HG02571 (cell line): Measurements from ENCODE around the gene NACC1.

Experiments
- ATAC-seq: cut with Tn5 transposase; IDR thresholded peaks from one replicate; pipeline ENCODE4 v1.9.1; 2021; ENCODE audit warnings: mild to moderate bottlenecking, moderate library complexity; ENCODE audit not compliant: unreplicated experiment

The NACC1 gene

DNA sequence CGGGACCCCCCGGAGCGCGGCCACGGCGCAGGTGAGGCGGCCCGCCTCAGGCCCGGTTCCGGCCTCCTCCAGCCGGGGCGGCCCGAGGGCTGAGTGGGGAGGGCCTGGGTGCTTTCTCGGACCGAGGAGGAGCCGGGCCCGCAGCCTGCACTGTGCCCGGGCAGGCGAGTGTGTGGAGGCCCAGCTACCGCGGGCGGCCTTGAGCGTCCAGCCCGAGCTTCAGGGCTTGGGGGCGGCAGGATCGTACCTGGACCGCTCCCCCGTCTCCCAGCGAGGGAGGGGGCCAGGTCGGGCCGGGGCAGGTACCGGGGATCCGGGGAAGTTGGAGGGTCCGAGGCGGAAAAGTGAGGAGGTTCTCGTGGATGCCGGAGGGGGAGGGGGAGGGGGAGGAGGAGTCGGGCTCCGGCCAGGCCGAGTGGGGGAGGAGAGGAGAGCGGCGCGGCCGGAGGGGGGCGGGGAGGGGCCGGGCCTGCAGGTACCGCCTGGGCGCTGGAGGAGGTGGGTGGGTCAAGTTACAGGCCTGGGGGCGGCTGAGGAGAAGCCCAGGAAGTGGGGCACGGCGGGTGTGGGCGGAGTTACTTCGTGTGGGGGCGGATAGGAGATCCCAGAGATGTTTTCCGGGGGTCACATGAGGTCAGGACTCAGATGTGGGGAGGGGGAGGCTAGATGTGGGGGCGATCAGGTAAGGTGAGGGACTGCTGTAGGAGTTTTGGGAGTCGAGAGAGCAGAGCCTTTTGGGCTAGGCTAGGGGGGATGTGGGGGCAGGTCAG is 545 bp downstream of the NACC1 start:
- peak; percentile 2 for ATAC-seq

DNA sequence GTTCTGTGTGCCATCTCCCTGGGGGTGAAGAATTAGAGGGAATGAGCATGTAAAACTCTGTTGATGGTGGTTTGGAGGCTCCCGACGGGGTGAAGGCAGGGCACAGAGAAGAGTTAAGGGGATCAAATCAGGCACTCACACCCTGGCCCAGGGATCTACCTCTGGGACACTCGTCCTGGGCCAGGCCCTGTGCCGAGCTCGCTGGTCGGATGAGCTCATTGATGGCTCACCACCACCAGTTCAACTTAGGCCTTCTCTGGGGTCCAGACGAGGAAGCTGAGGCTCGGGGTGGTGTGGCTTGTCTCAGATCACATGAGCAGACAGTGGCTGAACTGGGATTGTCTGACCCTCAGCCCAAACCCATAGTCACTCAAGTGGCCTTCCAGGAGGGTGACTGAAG is 1.6 kb downstream of the NACC1 start:
- no peak for ATAC-seq

DNA sequence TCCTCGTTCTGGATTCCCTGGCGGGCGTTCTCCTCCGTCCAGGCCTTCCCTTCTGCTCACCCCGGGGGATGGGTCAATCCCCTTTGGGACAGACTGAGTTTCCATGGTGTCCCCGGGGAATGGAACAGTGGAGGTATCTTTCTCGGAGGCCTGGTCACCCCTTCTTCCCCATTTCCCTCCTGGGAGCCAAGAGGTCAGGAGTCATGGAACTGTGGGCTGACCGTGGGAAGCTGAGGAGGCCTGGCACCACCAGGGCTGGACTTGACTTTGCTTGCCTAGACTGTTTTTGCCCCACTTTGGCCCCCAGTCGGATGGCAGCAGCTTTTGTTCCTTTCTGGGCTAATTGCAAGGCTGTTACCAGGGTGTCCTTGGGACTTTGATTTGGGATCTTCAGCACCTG is 2.0 kb downstream of the NACC1 start:
- no peak for ATAC-seq

DNA sequence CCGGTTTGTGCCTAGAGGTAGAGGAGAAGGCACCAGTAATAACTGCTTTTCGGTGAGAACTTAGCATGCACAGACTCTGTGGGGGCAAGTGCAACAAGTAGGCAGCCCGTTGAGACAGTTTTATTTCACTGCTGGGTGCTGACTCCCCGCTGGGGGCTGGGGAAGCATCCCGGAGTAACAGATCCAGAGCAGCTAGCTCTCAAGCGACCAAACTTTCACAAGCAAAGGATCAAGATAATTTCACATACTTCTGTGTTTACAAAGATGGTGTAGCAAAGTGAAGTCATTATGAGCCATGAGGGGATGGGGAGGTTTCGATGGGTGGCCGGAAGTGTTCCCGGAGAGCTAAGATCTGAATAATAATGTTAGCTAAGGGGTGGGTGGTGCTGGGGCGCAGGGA is 2.8 kb downstream of the NACC1 start:
- ATAC-seq = no peak

DNA sequence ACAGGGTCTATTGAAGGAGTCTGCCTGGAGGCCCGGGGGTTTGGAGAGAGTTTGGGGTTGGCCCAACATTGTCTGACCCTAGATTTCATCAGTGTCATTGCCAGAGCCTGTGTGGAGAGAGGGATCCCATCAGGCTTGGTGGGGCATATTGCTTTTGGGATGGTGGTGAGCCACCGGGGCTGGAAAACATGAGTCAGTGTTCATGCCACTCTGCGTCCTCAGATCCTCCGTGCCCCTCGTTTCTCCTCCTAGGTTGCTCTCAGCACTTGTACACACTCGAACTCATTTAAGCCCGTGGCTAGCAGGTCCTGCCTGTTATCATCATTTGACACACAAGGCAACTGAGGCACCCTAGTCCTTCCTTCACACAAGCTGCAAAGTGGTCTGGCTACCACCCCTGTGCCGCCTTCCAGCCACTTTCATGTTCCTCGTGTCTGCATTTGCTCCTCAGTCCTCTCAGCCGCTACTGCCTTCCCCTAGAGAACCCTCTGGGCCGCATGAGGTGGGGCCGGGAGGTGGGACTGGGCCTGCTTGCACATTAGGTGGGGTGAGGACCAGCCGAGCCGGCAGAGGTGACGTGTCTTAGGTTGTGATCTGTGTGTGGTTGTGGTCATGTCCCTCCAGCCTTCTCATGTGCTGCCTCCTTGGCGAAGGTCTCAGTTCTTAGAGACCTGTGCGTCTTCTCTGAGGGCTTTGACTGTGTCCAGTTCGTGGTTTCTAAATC is 3.6 kb downstream of the NACC1 start:
- no peak for ATAC-seq

DNA sequence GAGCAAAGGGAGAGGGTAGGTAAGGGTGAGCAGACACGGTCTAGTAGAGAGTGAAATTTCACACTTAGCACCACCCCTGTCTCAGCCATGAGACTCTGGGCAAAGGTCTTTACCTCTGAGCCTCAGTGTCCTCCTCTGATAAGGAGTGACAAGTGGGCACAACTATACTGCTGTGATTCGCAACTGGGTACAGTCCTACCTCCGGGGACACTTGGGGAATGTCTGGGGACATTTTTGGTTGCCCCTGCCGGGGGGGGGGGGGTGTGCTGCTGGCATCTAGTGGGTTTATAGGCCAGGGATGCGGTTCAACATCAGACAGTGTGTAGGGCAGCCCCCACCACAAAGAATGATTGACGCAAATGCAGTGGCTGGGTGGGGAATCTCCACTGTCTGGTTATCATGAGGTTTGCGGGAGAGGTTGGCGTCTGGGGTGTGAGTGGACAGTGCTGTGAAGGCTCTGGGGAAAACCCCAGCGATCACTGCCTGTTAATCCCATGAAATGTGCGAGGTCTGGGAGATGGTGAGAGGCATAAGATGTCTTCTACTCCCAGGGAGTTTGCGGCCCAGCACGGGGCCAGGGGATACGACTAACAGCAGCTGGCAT is 4.3 kb downstream of the NACC1 start:
- no peak for ATAC-seq

DNA sequence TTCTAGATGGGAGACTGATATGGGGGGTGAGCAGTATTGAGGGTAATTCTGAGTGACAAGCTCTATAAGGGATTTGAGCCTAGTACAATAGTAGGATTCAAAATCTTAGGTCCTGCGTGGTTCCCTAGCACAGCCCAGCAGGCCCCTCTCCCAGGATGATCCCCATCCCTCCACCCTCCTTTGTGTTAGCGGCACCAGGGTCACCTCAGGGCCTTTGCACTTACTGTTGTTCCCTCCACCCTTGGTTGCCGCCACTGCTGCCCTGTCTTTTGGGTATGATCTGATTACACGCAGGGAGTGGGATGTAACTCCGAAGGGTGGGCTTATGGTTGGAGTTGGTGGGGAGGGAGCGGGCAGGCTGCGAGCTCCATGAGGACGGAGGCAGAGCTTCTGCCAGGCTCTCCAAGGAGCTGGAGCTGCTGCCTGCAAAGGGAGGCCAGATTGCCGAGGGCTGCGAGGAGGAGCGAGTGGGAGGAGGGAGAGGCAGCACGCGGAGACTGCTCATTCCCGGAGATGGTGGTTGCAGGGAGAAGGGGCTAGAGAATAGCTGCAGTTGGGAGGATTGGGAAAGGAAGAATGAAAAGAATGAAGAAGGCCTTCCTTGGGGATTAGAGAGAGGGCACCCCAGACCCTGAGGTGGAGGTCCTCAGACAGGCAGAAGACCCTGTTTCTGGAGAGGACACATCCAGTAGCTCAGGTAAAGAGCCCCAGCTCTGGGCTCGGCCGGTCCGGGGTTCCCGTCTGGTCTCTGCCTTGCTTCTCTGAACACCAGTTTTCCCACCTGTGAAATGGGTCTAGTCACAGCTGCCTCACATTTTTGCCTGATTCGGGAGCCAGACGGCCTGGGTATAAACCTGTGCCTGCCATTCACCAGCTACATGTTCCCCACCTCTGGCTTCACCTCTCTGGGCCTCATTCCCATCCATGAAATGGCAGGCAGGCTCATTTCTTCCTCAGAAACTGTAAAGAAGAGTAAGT is 5.2 kb downstream of the NACC1 start:
- no peak for ATAC-seq

DNA sequence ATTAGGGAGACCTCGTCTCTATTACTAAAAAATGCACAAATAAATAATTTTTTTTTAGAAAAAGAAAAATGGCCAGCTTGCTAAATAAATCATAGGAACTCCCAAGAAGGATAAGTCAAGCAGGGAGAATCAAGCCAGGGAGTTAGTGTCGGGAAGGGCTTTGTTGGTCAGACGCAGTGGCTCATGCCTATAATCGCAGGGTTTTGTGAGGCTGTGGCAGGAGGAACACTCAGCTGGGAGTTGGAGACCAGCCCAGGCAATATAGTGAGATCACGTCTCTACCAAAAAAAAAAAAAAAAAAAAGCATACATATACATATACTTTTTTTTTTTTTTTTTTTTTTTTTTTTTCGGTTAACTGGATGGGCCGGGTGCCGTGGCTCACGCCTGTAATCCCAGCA is 9.0 kb downstream of the NACC1 start:
- ATAC-seq = no peak

DNA sequence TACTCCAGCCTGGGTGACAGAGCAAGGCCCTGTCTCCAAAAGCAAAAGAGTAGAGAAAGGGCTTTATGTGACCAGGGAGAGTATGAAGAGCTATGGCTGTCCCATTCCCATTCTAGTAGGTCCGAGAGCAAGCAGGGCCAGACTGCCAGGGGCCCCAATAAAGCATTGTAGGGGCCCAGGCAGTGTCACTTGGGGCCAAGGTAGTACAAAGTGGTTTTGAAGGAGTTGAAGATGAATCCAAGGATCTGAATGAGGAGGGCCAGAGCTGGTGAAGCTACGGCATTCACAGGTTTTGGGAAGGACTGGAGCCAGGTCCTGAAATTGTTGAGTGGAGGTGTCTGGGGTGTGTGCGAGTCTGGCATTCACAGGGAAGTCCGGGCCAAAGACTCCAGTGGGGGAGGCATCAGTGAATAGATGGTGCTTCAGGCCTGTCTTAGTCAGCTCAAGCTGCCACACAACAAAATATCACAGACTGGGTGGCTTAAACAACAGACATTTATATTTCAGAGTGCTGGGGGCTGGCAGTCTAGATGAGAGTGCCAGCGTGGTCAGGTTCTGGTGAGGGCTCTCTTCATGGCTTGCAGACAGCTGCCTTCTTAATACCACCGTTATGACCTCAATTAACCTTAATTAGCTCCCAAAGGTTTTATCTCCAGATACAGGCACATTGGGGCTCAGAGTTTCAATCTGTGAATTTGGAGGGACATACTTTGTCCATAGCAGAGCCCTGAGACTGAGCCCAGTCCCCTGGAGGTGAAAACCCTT is 9.9 kb downstream of the NACC1 start:
- ATAC-seq = no peak

DNA sequence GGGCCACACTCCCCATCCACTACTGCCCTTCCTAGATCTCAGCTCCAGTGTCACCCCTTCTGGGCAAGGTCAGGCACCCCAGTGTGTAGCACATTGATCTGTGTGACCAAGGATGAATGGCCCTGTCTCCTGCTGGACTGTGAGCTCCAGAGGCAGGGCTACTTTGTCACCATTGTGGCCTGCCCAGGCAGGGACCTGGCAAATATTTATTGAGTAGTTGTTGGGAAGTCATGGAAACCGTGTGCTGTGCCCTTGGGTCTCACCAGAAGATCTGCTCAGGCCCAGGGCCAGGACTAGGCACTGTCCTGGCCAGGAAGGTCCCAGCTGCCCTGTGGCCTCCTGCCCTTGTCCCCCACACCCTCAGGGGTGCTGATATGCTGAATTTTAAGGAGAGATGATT is 10.5 kb downstream of the NACC1 start:
- no peak for ATAC-seq

DNA sequence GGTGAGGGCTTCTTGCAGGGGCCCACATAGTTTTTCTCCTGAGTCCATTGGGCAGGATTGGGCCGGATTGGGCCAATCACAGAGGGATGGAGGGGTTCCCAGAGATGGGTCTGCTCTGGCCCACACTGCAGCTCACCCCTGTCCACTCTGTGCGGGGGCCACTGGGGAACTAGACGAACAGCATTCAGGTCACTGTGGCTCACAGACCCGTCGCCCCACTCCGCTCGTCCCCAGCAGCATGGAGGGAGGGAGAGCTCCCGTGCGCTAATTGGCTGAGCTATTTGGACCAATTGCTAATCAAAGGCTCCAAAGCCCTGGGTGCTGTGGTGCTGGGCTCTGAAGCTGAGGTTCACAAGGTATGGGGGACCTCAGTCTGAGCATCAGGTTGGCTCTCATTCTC is 11.3 kb downstream of the NACC1 start:
- ATAC-seq = no peak

DNA sequence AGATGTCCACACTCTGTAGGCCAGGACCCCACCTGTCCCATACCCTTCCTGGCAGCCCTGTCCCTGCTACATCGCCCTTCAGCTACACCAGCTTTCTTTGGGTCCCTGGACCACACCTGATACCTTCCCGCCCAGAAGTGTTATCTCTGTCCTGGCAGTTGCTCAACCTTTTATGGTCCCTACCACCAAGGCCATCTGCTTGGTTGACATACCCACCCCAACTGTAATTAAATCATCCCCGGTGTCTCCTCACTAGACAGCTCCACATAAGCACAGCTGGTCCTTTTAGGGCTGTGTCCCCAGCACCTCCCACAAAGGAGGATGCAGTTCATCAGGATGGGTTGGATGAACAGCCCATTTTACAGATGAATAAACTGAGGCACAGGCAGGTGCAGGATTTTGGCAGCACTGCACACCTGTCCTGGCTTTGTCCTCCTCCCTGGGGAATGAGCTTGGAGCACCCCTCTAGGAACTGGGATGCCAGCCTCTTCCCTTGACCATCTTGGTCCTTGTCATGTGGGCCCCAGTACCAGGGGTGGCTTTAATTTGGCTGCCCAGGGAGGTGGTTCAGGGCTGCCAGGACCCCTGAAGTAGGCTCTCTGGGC is 12.9 kb downstream of the NACC1 start:
- ATAC-seq = no peak

DNA sequence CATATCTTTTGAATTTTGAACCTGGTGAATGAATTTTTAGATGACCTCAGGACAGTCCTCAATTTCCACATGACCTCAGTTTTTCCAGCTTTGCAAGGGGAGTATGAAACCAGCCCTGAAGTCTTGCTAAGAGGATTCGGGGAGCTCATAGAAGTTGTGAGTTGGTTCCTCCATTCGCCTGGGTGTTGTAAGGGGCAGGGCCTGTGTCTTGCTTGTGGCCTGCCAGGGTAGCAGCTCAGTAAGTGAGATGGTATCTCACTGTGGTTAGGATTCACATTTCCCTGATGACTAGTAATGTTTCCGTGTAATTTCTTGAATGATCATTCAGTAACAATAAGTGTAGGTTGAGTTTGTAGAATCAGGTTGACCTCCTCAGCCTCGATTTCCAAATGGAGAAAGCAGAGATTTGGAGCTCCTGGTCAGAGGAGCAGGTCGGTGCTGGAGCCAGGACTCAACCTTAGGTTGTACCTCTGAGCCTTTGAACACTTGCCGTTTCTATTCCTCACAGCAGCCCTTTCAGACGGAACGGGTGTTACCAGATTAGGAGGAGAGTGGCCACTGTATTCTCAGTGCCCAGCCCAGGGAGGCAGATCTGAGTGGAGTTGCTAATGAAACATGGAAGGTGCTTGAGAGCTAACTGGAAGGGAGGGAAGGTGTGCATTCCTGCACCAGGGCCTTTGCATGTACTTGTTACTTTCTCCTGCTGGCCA is 14.6 kb downstream of the NACC1 start:
- no peak for ATAC-seq

DNA sequence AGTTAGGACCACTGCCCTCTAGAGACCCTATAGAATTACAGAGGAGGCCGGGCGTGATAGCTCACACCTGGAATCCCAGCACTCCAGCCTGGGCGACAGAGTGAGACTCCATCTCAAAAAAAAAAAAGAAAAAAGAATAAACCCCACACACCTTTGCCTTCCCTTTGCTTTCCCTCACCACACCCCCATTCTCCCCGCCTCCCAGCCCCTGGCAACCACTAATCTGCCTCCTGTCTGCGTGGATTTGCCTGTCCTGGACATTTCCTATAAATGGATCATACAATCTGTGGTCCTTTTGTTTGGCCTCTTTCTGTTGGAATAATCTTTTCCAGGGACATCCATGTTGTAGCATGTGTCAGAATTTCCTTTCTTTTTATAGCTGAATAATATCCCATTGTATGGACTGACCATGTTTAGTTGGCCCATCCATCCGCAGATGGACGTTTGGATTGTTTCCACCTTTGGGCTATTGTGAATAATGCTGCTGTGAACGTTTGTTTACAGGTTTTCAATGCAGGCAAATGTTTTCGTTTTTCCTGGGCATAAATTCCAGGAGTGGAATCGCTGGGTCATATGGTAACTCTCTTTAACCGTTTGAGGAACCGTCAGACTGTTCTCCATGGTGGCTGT is 15.3 kb downstream of the NACC1 start:
- ATAC-seq = no peak

DNA sequence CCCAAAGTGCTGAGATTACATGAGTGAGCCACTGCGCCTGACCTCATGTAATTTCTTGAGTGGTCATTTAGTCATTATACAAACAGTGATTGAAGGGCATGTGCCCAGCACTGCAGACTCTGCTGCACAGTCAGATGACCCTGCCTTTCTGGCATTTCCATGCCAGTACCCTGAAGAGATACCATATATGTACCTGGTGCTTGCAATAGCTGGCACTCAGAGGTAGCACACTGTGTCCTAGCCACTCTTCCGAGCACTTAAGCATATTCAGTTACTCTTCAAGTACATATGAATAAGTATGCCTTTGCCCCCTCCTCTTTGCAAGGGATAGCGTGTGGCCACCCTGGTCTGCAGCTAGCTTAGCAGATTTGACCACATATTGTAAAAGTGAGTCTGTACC is 16.6 kb downstream of the NACC1 start:
- ATAC-seq = no peak

DNA sequence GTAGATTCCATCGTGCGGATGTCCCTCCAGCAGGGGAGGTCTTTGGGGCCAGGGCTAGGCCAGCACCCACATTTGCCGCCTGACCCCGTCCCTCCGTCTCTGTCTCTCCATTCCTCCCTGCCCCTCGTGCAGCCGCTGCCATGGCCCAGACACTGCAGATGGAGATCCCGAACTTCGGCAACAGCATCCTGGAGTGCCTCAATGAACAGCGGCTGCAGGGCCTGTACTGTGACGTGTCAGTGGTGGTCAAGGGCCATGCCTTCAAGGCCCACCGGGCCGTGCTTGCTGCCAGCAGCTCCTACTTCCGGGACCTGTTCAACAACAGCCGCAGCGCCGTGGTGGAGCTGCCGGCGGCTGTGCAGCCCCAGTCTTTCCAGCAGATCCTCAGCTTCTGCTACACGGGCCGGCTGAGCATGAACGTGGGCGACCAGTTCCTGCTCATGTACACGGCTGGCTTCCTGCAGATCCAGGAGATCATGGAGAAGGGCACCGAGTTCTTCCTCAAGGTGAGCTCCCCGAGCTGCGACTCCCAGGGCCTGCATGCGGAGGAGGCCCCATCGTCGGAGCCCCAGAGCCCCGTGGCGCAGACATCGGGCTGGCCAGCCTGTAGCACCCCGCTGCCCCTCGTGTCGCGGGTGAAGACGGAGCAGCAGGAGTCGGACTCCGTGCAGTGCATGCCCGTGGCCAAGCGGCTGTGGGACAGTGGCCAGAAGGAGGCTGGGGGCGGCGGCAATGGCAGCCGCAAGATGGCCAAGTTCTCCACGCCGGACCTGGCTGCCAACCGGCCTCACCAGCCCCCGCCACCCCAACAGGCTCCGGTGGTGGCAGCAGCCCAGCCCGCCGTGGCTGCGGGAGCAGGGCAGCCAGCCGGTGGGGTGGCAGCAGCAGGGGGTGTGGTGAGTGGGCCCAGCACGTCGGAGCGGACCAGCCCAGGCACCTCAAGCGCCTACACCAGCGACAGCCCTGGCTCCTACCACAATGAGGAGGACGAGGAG is 17.3 kb downstream of the NACC1 start:
- ATAC-seq = no peak

DNA sequence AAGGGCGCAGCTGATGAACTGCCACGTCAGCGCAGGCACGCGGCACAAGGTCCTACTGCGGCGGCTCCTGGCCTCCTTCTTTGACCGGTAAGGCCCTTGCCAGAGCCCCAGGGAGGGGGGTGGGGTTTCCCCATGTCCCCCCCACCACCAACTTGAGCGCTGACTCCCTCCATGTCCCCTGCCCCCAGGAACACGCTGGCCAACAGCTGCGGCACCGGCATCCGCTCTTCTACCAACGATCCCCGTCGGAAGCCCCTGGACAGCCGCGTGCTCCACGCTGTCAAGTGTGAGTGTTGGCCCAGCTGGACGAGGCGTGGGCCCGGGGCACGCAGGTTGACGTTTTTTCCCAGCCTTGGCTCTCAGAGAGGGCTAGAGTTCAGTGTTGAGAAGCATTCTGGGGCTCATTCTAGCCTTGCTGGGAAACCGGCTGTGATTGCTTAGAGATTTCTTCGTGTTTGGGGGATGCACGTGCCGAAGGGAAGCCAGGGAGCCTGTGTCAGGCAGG is 19.3 kb downstream of the NACC1 start:
- no peak for ATAC-seq
